ENCODE results near the gene MEAK7.

The MEAK7 gene

GRCh38 chr16:84540194-84540593 is 35.7 kb upstream of the MEAK7 start:
- no peak for TF ChIP-seq CTCF (IDR thresholded peaks at IDR 0.05; ENCODE audit: insufficient read depth, low read depth, low read length, missing control alignments)
- no peak for DNase-seq (ENCODE audit: low read depth)
- H3K4me3 ChIP-seq (ENCODE audit: low read length): no peak overlapping the region

DNA sequence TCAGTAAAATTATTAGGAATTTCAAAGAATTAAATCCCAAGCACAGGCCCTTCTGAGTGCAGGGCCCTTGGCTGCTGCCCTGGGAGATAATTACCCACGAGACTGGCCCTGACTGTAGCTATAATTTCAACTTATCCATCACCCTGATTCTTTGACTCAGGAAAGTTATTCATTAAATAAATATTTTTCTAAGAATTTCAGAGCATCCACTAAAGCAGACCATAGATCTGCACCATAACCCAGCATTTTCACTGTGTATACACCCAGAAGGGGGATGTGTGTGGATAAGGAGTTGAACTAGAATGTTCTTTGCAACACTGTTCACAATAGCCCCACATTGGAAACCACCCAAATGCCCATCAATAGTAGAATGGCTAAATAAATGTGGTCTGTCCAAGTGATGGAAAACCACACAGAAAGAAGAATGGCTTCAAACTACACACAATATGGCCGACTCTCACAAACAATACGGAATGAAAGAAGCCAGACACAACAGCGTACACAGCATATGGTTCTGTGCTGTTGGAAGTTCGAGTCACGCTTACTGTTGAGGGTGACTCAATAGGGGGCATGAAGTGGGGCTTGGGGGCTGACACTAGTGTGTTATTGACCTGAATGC is 33.9 kb upstream of the MEAK7 start:
- DNase-seq (ENCODE audit: low read depth): no peak
- TF ChIP-seq CTCF (IDR thresholded peaks at IDR 0.05; ENCODE audit: insufficient read depth, low read depth, low read length, missing control alignments): no peak
- H3K4me3 ChIP-seq (ENCODE audit: low read length): no peak overlapping the region

DNA sequence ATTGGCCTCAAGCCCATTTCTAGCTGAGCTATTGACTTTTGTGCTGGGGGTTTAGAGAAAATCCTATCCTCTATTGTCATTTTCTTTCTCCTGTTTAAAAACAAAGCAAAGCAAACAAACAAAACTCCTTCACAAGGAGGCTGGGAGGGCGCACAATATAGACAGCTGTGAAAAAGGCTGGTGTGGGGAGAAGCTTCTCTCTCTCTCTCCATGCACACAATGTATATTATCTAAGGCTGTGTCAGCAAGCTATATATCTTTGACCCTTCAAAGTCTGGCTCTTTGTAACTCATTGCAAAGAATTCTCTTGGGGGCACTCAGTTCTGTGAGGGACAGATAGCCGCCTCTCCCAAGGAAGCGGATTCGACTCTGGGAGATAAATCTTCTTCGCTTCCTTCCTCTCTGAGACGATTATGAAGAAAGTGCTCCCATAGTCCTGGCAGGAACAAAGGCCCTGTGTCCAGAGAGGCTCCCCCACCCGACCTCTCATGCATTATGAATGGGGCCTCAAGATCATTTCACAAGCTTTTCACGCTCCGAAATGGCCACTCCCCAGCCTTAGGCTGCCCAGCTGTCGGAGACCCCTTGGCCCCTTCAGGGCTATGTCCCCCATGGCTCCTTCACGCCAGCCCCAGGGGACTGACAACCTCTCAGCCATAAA is 33.2 kb upstream of the MEAK7 start:
- H3K4me3 ChIP-seq (ENCODE audit: low read length): no peak overlapping the region
- no peak for TF ChIP-seq CTCF (IDR thresholded peaks at IDR 0.05; ENCODE audit: insufficient read depth, low read depth, low read length, missing control alignments)
- DNase-seq (ENCODE audit: low read depth): no peak

DNA sequence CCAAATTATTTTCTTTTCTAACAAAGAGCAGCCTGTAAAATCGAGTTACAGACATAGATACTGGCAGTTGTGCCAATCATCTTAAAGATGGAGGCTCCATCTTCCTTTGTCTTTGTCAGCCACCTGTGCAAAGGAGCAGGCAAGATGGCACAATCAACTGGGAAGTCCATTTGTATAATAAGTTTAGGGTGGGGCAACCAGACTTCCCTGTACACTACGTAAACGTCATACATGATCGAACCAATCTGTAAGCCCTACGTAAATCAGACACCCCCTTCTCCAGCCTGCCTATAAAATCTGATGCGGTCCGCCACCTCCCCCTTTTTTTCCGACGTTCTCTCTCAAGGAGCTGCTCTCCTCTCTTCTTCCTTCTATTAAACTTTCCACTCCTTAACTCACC is 31.4 kb upstream of the MEAK7 start:
- no peak for TF ChIP-seq CTCF (IDR thresholded peaks at IDR 0.05; ENCODE audit: insufficient read depth, low read depth, low read length, missing control alignments)
- DNase-seq (ENCODE audit: low read depth): no peak
- no peak overlapping the region for H3K4me3 ChIP-seq (ENCODE audit: low read length)

DNA sequence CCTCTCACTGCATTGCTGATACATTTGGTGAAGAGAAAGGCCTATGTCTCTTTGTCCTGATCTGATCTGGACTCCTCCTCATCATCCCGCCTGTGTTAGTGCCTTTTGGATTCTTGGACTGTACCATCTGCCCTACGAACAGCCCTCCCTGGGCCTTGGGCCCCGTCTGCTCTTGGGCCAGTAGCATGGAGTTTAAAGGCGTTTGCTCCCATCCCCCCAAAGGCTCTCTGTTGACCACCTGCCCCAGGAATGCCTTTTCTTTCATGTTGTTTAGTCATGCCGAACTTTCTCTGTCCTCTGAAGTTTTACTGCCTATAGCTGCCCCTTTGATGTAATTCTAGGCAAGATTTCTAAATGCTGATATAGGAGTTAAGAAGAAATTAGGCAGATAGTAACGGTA is 30.9 kb upstream of the MEAK7 start:
- H3K4me3 ChIP-seq (ENCODE audit: low read length): no peak overlapping the region
- no peak for DNase-seq (ENCODE audit: low read depth)
- TF ChIP-seq CTCF (IDR thresholded peaks at IDR 0.05; ENCODE audit: insufficient read depth, low read depth, low read length, missing control alignments): no peak

DNA sequence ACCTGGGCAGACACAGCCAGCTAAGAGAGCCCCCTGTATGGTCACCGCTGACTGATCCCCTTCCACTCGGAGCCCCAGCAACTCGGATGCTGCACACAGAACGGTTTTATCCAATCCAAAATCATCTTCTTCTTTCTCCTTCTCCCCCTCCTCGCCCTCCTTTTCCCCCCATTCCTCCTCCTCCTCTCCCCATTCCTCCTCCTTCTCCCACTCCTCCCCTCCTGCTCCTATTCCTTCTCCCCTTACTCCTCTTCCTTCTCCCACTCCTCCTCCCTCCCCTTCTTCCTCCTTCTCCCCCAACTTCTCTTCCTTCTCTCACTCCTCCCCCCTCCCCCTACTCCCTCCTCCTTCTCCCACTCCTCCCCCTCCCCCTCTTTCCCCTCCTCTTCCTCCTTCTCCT is 30.4 kb upstream of the MEAK7 start:
- no peak overlapping the region for H3K4me3 ChIP-seq (ENCODE audit: low read length)
- no peak for DNase-seq (ENCODE audit: low read depth)
- TF ChIP-seq CTCF (IDR thresholded peaks at IDR 0.05; ENCODE audit: insufficient read depth, low read depth, low read length, missing control alignments): no peak
